Measurements from ENCODE around the gene CRADD.

- no peak for TF ChIP-seq POLR2AphosphoS5 (IDR thresholded peaks at IDR 0.05)
- no peak for TF ChIP-seq CTCF (IDR thresholded peaks at IDR 0.05 in 8 of 11, conservative IDR thresholded peaks at IDR 0.05 in 3 of 11)
Observed at GRCh38 chr12:93868771-93869170, 191.6 kb downstream of the CRADD start.
